ENCODE measurements around the gene UBL7.

The UBL7 gene

DNA sequence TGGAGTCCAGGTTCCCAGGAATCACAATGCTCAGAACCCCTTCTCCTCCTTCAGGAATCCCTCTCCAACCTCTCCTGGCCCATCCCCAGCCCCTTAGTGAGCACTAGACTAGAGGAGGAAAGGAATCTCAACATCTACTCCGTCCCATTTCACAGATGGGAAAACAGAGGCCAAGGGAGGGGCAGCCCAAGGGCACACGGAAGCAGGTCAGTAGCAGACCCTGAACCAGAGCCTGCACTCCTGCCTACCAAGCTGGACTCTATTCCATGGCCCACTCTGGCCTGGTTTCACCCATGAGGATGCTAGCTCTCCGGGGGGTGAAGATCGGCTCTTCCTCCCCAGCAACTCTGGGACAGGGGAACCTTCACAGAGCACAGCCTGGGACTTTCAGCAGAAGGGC is 41.5 kb downstream of the UBL7 start:
- no peak for DNase-seq (ENCODE audit: low read depth)
- in situ Hi-C loops (cut with HindIII; ENCODE audit: low sequenced_read_pairs) = no loop called here
- TF ChIP-seq, protein P1, sequence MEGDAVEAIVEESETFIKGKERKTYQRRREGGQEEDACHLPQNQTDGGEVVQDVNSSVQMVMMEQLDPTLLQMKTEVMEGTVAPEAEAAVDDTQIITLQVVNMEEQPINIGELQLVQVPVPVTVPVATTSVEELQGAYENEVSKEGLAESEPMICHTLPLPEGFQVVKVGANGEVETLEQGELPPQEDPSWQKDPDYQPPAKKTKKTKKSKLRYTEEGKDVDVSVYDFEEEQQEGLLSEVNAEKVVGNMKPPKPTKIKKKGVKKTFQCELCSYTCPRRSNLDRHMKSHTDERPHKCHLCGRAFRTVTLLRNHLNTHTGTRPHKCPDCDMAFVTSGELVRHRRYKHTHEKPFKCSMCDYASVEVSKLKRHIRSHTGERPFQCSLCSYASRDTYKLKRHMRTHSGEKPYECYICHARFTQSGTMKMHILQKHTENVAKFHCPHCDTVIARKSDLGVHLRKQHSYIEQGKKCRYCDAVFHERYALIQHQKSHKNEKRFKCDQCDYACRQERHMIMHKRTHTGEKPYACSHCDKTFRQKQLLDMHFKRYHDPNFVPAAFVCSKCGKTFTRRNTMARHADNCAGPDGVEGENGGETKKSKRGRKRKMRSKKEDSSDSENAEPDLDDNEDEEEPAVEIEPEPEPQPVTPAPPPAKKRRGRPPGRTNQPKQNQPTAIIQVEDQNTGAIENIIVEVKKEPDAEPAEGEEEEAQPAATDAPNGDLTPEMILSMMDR (IDR thresholded peaks at IDR 0.05; ENCODE audit: low read depth, low read length, missing control alignments) = no peak
- no peak overlapping the region for H3K4me3 ChIP-seq (ENCODE audit: low read depth, low read length)

DNA sequence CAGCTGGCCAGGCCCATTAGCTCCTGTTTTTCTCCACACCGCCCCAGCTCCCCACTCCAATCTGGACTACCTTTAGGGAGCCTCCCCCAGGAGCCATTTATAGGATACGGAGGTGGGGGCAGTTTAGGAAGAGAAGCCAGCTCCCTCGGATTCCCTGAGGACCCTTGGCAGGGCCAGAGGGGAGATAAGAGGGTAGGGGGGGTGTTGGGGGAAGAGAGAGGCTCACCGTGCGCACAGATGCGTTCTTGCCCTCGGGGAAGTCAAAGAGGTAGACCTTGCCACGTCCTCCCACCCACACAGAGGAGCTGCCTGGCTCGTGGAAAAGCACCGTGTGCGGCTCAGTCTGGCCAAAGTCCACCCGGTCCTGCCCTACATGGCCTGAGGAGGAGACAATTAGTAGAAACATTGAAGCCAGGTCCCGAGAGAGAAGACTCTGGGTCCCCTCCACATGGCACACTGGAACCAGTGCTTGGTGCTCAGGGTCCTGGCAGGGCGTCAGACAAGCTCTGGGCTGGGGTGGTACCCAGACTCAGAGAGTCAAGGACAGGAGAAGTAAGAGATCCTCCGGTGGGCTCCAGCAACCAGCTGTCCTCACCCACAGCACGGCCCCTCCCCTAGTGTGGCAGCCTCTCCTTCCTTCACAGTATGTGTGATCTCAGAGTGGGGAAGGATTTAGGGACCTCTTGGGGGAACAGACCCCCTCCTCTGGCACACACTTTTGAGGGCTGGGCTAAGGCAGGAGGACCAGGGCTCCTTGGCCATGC is 42.2 kb downstream of the UBL7 start:
- TF ChIP-seq, protein P1 (IDR thresholded peaks at IDR 0.05; ENCODE audit: low read depth, low read length, missing control alignments) = no peak
- in situ Hi-C loops (cut with HindIII; ENCODE audit: low sequenced_read_pairs) = no loop called here
- DNase-seq (ENCODE audit: low read depth) = no peak
- H3K4me3 ChIP-seq (ENCODE audit: low read depth, low read length) = no peak overlapping the region

DNA sequence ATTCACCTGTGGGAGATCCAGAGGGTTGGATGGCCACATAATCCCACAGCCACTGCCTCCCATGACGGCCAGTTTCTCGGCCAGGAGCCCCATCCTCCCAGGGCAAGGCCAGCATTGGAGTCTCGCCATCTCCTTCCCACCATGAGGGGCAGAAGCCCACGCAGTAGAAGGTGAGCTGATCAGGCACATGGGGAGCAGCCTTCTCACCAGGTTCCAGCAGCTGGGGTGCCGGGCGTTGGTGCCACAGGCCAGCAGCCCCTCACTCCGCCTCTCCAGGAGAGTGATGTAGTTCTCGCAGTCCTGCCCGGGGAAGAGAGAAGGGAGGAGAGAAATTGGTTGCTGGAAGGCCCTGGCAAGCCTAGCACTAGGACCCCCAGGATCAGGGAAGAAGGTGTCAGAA is 43.3 kb downstream of the UBL7 start:
- no peak overlapping the region for H3K4me3 ChIP-seq (ENCODE audit: low read depth, low read length)
- TF ChIP-seq, protein P1 (IDR thresholded peaks at IDR 0.05; ENCODE audit: low read depth, low read length, missing control alignments) = no peak
- no peak for DNase-seq (ENCODE audit: low read depth)
- in situ Hi-C loops (cut with HindIII; ENCODE audit: low sequenced_read_pairs) = no loop called here

DNA sequence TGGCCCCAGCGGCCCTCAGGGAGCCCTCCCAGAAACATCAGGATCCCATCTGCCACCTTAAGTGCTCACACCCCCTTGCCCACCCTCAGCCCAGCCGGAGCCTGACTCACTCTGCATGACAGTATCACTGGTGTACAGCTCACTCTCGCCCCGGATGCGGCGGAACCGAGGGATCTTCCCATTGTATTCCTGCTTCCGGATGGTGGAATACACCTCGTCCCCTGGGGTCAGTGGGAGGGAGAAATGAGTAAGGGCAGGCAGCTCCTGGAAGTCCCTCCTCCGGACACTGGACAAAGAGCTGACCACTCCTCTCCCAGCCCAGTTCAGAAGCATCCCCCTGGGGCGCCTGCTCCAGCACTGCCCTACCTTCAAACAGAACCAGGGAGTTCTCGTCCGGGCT is 43.7 kb downstream of the UBL7 start:
- TF ChIP-seq, protein P1 (IDR thresholded peaks at IDR 0.05; ENCODE audit: low read depth, low read length, missing control alignments) = no peak
- DNase-seq (ENCODE audit: low read depth) = no peak
- H3K4me3 ChIP-seq (ENCODE audit: low read depth, low read length) = no peak overlapping the region
- in situ Hi-C loops (cut with HindIII; ENCODE audit: low sequenced_read_pairs) = no loop called here

DNA sequence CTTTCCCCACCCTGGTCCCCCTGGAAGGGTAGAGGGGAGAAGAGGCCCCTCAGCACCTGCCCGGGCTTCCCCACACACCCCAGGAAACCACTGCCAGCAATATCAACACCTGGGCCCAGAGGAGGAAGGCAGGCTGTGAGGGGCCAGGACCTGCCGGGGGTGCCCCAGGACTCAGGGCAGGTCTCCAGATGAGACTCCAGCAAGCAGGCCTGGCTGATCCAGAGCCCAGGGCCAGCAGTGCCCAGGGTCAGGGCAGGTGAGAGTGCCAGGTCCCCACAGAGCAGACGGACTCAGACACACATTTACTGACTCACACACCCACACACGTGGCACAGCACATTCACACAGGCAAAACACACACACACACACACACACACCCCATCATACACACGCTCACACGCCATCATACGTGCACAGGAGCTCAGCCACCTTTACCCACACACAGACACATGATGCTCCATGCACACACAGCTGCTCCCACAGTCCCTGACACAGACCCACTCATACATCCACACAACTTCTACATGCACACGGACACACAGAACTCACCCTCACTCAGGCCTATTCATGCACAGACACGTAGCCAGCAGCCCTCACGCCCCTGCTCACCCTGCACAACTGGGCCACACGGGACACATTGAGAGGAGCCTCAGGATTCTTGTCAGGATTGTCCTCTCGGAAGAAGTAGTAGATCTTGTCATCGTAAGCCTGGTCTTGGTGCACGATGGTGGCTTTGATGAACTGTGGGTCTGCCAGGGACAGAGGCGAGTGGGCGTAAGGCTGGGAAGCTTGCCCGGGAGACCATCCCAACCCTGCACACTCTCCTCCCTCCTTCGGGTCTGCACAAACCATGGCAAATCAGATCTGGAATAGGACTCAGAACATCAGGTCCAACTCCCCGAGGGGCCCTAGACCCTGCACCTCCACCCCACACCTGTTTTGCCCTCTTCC is 44.7 kb downstream of the UBL7 start:
- in situ Hi-C loops (cut with HindIII; ENCODE audit: low sequenced_read_pairs) = no loop called here
- H3K4me3 ChIP-seq (ENCODE audit: low read depth, low read length) = no peak overlapping the region
- TF ChIP-seq, protein P1 (IDR thresholded peaks at IDR 0.05; ENCODE audit: low read depth, low read length, missing control alignments) = no peak
- DNase-seq (ENCODE audit: low read depth) = no peak

DNA sequence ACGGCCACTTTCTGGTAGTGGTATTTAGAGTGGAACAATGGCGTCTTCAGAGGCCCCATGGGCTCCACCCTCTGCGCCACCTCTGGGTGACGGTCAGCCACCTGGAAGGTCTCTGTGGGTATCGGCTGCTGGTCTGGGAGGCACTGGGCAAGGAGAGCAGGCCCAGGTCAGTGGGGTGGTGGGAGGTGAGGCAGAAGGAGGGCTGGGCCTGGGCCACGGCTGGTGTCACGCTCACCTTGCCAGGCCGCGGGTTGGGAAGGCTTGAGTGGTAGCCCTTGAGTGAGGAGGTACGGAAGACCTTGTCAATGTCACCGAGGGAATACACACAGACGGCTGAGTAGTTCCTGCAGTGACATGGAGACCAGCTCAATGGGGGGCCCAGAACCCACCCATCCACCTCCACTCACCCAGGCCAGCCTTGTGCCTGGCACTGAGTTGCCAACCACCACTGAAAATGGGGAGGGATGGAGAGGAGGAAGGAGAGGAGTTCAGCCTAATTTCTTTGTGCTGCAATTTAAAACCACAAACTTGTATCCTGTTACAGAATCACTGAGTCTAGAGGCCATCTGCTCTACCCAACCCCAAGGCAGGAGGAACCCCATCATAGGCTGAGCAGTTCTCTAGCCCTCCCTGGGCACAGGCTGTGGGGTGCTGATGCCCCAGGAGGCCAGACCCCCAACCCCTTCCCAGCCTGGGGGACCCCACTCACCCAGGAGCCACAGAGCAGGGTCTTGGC is 46.2 kb downstream of the UBL7 start:
- TF ChIP-seq, protein P1 (IDR thresholded peaks at IDR 0.05; ENCODE audit: low read depth, low read length, missing control alignments) = no peak
- DNase-seq (ENCODE audit: low read depth) = no peak
- in situ Hi-C loops (cut with HindIII; ENCODE audit: low sequenced_read_pairs) = no loop called here
- H3K4me3 ChIP-seq (ENCODE audit: low read depth, low read length) = no peak overlapping the region
